Esophagus squamous epithelium (tissue), 5 donors: ENCODE measurements around the gene CDKAL1. TPM values are rescaled to one million over a fixed set of nuclear protein-coding genes. Genes with fewer than 3 reads are reported as not detected.

Experiments used
- DNase-seq: peaks from one replicate; lab custom pipeline; 2025; lab: John Stamatoyannopoulos, UW
- H3K27ac ChIP-seq, 4 donors: fragments of 200-600 bp; sonication (generic); one replicate each; pipeline ENCODE4 v1.5.1; 2016 to 2019; ENCODE audit warnings: mild to moderate bottlenecking in 1 of 4
- H3K27me3 ChIP-seq, 4 donors: fragments of 200-600 bp; sonication (generic); 1 replicate in 3 of 4; 2 replicates in 1 of 4; pipeline versions ENCODE4 v1.5.1 to v1.6.0; 2017 to 2021; ENCODE audit warnings: antibody characterized with exemption in 1 of 4
- H3K36me3 ChIP-seq, 3 donors: fragments of 200-600 bp; sonication (generic); one replicate each; pipeline ENCODE4 v1.5.1; 2016 to 2019
- H3K4me1 ChIP-seq, 3 donors: fragments of 200-600 bp; sonication (generic); one replicate each; pipeline ENCODE4 v1.5.1; 2017 to 2019
- H3K4me3 ChIP-seq, 4 donors: fragments of 200-600 bp; sonication (generic); 1 replicate in 3 of 4; 2 replicates in 1 of 4; pipeline ENCODE4 v1.5.1; 2016 to 2019; ENCODE audit warnings: mild to moderate bottlenecking in 2 of 4, moderate library complexity in 1 of 4
- H3K9me3 ChIP-seq, 3 donors: fragments of 200-600 bp; sonication (generic); one replicate each; pipeline ENCODE4 v1.5.1; 2016 to 2019
- CTCF ChIP-seq, 6 experiments: fragments of 450-650 bp in 4 of 6; fragments of 200-600 bp in 2 of 6; sonication (generic) in 2 of 6; IDR thresholded peaks; one replicate each; pipeline ENCODE4 v1.5.1; 2016 to 2019; ENCODE audit warnings: antibody characterized with exemption in 6 of 6, mild to moderate bottlenecking in 4 of 6, moderate library complexity in 4 of 6
- POLR2A ChIP-seq, 4 donors: fragments of 450-650 bp; IDR thresholded peaks; one replicate each; pipeline ENCODE4 v1.6.1; 2017; ENCODE audit warnings: antibody characterized with exemption in 4 of 4, mild to moderate bottlenecking in 4 of 4, moderate library complexity in 3 of 4
- WGBS, 2 donors: methylation state at CpG; one replicate each; pipeline ENCODE4 v1.1.5; 2018; 5-methylcytosine and 5-hydroxymethylcytosine counted together
- intact Hi-C: fragments of 100-400 bp; cut with DNase I; formaldehyde crosslinking; loops from one replicate; pipeline ENCODE4 v1.15.0; 2022
- total RNA-seq, 4 donors: library from RNA; depleted of rRNA; stranded (reverse); fragments of >200 nt; gene quantifications; one replicate each; pipeline ENCODE4 v1.1.0, GENCODE V29; 2016
- donor health status: DM: yes; HTN: yes; CAD: no.

Gene CDKAL1
- total RNA-seq, 4 donors from 2014 or later, result 6.5 to 13.0 (median 10.7) TPM

GRCh38 chr6:21137700-21138335, 603.6 kb downstream of the CDKAL1 start:
- 91 to 93% methylated on average over 2 of the region's 2 CpGs for WGBS, 2 donors

GRCh38 chr6:21138336-21139069, 604.2 kb downstream of the CDKAL1 start:
- WGBS, 2 donors, result 79 to 83% methylated on average over 8 of the region's 8 CpGs
- intact Hi-C loops, result no loop called here
- TF ChIP-seq POLR2A (IDR thresholded peaks at IDR 0.05) (no peak), CTCF (IDR thresholded peaks at IDR 0.05) (no peak)
- H3K27me3 ChIP-seq, result no peaks in the 10 kb centered on the region
- H3K4me3 ChIP-seq, result no peak overlapping the region
- no peak overlapping the region for H3K27ac ChIP-seq
- no peaks in the 10 kb centered on the region for H3K9me3 ChIP-seq
- peaks cover 0 to 7% (median 0%) of the 10 kb centered on the region in 3 donors for H3K4me1 ChIP-seq
- DNase-seq, result no peak
- H3K36me3 ChIP-seq, result no peaks in the 10 kb centered on the region

More at GRCh38 chr6:21137700-21138335, 603.6 kb downstream of the CDKAL1 start:
- Histone ChIP-seq H3K4me1 (peaks cover 0 to 13% (median 0%) of the 10 kb centered on the region in 3 donors), H3K36me3 (no peaks in the 10 kb centered on the region), H3K9me3 (no peaks in the 10 kb centered on the region), H3K27me3 (no peaks in the 10 kb centered on the region), H3K4me3 (no peak overlapping the region), H3K27ac (no peak overlapping the region)
- DNase-seq, result no peak
- intact Hi-C loops, result no loop called here
- TF ChIP-seq CTCF (IDR thresholded peaks at IDR 0.05) (no peak), POLR2A (IDR thresholded peaks at IDR 0.05) (no peak)

DNA sequence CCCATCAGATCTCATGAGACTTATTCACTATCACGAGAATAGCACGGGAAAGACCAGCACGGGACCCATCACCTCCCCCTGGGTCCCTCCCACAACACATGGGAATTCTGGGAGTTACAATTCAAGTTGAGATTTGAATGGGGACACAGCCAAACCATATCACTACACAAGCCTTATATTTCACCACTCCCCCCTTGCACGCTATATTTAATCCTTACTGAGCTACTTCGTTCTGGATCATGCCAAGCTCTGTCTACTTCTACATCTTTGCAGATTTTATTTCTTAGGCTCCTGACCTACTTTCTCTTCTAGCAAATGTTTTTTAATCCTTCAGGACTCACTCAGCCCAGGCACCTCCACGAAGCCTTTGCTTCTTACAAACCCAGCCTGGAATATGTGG, 606.7 kb downstream of the CDKAL1 start:
- 86 to 96% methylated on average over 6 of the region's 6 CpGs for WGBS, 2 donors
- Histone ChIP-seq H3K36me3 (no peaks in the 10 kb centered on the region), H3K4me1 (no peaks in the 10 kb centered on the region), H3K27me3 (no peaks in the 10 kb centered on the region), H3K9me3 (no peaks in the 10 kb centered on the region), H3K4me3 (no peak overlapping the region), H3K27ac (no peak overlapping the region)
- intact Hi-C loops, result no loop called here
- no peak for DNase-seq
- no peak for TF ChIP-seq CTCF (IDR thresholded peaks at IDR 0.05)
- TF ChIP-seq POLR2A (IDR thresholded peaks at IDR 0.05), result no peak

- no peaks in the 10 kb centered on the region for H3K36me3 ChIP-seq
- H3K9me3 ChIP-seq, result no peaks in the 10 kb centered on the region
- 94 to 100% methylated on average over 1 of the region's 1 CpG for WGBS, 2 donors
- H3K4me3 ChIP-seq, result no peak overlapping the region
- no peak for TF ChIP-seq CTCF (IDR thresholded peaks at IDR 0.05)
- no peak for TF ChIP-seq POLR2A (IDR thresholded peaks at IDR 0.05)
- H3K4me1 ChIP-seq, result no peaks in the 10 kb centered on the region
- H3K27me3 ChIP-seq, result no peaks in the 10 kb centered on the region
- no peak for DNase-seq
- H3K27ac ChIP-seq, result no peak overlapping the region
- intact Hi-C loops, result no loop called here
Measured at GRCh38 chr6:21141616-21142303, 607.5 kb downstream of the CDKAL1 start.

DNA sequence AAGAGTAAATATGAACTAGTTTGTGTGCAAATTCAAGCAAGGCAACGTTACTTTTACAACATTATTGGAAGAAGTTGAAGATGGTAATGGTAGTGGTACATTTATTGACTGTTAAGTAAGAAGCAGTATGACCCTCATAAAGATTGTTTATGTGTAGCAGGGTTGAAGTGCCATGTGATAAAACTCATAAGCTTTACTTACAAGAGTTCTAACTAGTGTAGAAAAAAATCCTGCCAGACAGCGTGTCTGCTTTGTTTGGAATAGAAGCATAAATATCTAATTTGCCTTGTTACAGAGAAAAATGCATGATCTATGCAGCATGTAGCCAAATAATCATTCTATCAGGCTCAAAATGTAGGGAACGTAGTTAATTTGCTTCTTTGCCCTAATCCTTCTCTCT, 608.5 kb downstream of the CDKAL1 start:
- Histone ChIP-seq H3K27ac (no peak overlapping the region), H3K27me3 (no peaks in the 10 kb centered on the region), H3K4me3 (no peak overlapping the region), H3K9me3 (no peaks in the 10 kb centered on the region), H3K36me3 (no peaks in the 10 kb centered on the region), H3K4me1 (no peaks in the 10 kb centered on the region)
- intact Hi-C loops, result no loop called here
- 80 to 92% methylated on average over 3 of the region's 3 CpGs for WGBS, 2 donors
- TF ChIP-seq CTCF (IDR thresholded peaks at IDR 0.05) (no peak), POLR2A (IDR thresholded peaks at IDR 0.05) (no peak)
- no peak for DNase-seq
